Panc1 (cell line): ENCODE results near the gene TBP. TPM values are rescaled to one million over a fixed set of nuclear protein-coding genes. Genes with fewer than 3 reads are reported as not detected.

Experiments
- ATAC-seq: fragments of 200-7000 bp; cut with Tn5 transposase; 2 replicates; pipeline ENCODE4 v1.9.1; 2020; ENCODE audit warnings: mild to moderate bottlenecking, moderate library complexity
- BruUV-seq: library from RNA; stranded (reverse); fragments of 400-500 nt; replicated peaks from 2 replicates; lab custom pipeline; 2021; lab: Mats Ljungman, UMichigan
- CTCF ChIA-PET: fragments of 300-600 bp; sonication (Branson Sonifier 250); formaldehyde crosslinking; loops from one replicate; lab custom pipeline; 2022; ENCODE audit warnings: antibody characterized with exemption; lab: Charles Lee
- POLR2A ChIA-PET: fragments of 300-600 bp; sonication (Branson Sonifier 250); formaldehyde crosslinking; loops from one replicate; lab custom pipeline; 2022; ENCODE audit warnings: antibody characterized with exemption; lab: Charles Lee
- DNase-seq: peaks from one replicate; pipeline ENCODE4 v3.0.0-alpha.2; 2010; ENCODE audit warnings: low read depth, low spot score
- H3K27ac ChIP-seq: 2 replicates; pipeline ENCODE4 v1.5.1; 2011; ENCODE audit warnings: mild to moderate bottlenecking, low read length, inconsistent platforms
- H3K27me3 ChIP-seq: fragments of 200-500 bp; sonication (Bioruptor generic); 2 replicates; pipeline ENCODE4 v1.6.0; 2014; ENCODE audit warnings: low read length, inconsistent platforms; ENCODE audit not compliant: control insufficient read depth, insufficient read depth
- H3K36me3 ChIP-seq: fragments of 200-500 bp; sonication (Bioruptor generic); 2 replicates; pipeline ENCODE4 v1.5.1; 2014; ENCODE audit warnings: inconsistent platforms, mild to moderate bottlenecking, low read length, moderate library complexity; ENCODE audit not compliant: control insufficient read depth, insufficient read depth
- H3K4me1 ChIP-seq: 2 replicates; pipeline ENCODE4 v1.5.1; 2011; ENCODE audit warnings: inconsistent platforms, mild to moderate bottlenecking, low read length, moderate library complexity; ENCODE audit not compliant: control insufficient read depth, insufficient read depth
- H3K4me3 ChIP-seq, 2 experiments: 2 replicates each; pipeline ENCODE4 v1.5.1; 2011 to 2012; ENCODE audit warnings: low read depth in 2 of 2, low read length in 2 of 2, mild to moderate bottlenecking in 2 of 2, inconsistent platforms in 1 of 2, moderate library complexity in 1 of 2
- H3K9me3 ChIP-seq: fragments of 200-500 bp; sonication (Bioruptor generic); 2 replicates; pipeline ENCODE4 v1.5.1; 2014; ENCODE audit warnings: low read depth, mild to moderate bottlenecking, inconsistent platforms, low read length, moderate library complexity; ENCODE audit not compliant: control insufficient read depth, insufficient read depth
- POLR2AphosphoS5 ChIP-seq: IDR thresholded peaks from 2 replicates; pipeline ENCODE4 v1.6.1; 2012; ENCODE audit warnings: mild to moderate bottlenecking, low read depth, low read length, moderate library complexity
- REST ChIP-seq, 2 experiments: IDR thresholded peaks; 2 replicates each; pipeline ENCODE4 v1.6.1; 2011 to 2012; ENCODE audit warnings: low read depth in 2 of 2, control low read depth in 1 of 2, low read length in 1 of 2, mild to moderate bottlenecking in 1 of 2, moderate library complexity in 1 of 2; ENCODE audit not compliant: insufficient read depth in 1 of 2
- SIN3A ChIP-seq: IDR thresholded peaks from 2 replicates; pipeline ENCODE4 v1.6.1; 2012; ENCODE audit warnings: low read depth, mild to moderate bottlenecking, low read length, moderate library complexity, borderline replicate concordance; ENCODE audit not compliant: insufficient read depth
- TCF7L2 ChIP-seq: IDR thresholded peaks from 2 replicates; pipeline ENCODE4 v1.6.1; 2011; ENCODE audit warnings: mild to moderate bottlenecking, low read depth, low read length, inconsistent platforms
- in situ Hi-C: cut with HindIII; loops from 2 replicates; pipeline ENCODE4 v1.10.0; 2016; ENCODE audit warnings: low sequenced_read_pairs, low pct_unique_long_range_greater_than_20kb
- intact Hi-C: fragments of 100-400 bp; cut with micrococcal nuclease; formaldehyde crosslinking; loops from one replicate; pipeline ENCODE4 v1.10.0; 2022; ENCODE audit not compliant: unreplicated experiment
- total RNA-seq: library from RNA; stranded (reverse); gene quantifications from one replicate; pipeline ENCODE4 v1.2.1, GENCODE V29; 2021; ENCODE audit not compliant: unreplicated experiment
- TF ChIP-seq, protein P1 (sequence below): fragments of 450-650 bp; IDR thresholded peaks from 2 replicates; pipeline ENCODE4 v1.5.1; 2017; ENCODE audit warnings: mild to moderate bottlenecking

Gene TBP
- total RNA-seq, 1 experiment from 2014 or later = 26.4 TPM

DNA sequence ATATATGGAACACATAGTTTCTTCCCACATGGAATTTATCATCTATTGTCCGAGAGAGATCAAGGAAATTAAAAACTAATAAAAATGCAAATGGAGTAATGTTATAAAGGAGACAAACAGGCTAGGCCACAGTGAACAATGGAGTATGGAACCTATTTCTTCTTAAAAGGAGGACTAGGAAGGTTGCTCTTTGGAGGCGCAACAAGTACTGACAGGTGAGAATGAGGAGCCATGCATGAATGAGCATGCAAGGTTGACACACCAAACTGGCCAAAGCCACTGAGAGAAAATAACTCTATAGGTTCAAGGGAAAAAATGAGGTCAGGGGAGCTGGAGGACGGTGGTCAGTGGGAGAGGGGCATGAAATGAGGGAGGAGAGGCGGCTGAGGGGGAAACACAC is 41.9 kb upstream of the TBP start:
- no peaks in the 10 kb centered on the region for H3K27me3 ChIP-seq
- DNase-seq = no peak
- no peak for ATAC-seq
- H3K36me3 ChIP-seq = no peaks in the 10 kb centered on the region
- no peak overlapping the region for H3K27ac ChIP-seq
- CTCF ChIA-PET = no interaction called here
- no TSS peak for BruUV-seq
- intact Hi-C loops = no loop called here
- no peaks in the 10 kb centered on the region for H3K4me1 ChIP-seq
- in situ Hi-C loops = no loop called here
- TF ChIP-seq TCF7L2 (no peak), SIN3A (no peak), REST (IDR thresholded peaks at IDR 0.05; ENCODE audit: insufficient read depth in 1 of 2, low read depth in 2 of 2, low read length in 1 of 2) (no peak), POLR2AphosphoS5 (no peak)
- TF ChIP-seq, protein P1, sequence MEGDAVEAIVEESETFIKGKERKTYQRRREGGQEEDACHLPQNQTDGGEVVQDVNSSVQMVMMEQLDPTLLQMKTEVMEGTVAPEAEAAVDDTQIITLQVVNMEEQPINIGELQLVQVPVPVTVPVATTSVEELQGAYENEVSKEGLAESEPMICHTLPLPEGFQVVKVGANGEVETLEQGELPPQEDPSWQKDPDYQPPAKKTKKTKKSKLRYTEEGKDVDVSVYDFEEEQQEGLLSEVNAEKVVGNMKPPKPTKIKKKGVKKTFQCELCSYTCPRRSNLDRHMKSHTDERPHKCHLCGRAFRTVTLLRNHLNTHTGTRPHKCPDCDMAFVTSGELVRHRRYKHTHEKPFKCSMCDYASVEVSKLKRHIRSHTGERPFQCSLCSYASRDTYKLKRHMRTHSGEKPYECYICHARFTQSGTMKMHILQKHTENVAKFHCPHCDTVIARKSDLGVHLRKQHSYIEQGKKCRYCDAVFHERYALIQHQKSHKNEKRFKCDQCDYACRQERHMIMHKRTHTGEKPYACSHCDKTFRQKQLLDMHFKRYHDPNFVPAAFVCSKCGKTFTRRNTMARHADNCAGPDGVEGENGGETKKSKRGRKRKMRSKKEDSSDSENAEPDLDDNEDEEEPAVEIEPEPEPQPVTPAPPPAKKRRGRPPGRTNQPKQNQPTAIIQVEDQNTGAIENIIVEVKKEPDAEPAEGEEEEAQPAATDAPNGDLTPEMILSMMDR = no peak
- POLR2A ChIA-PET = no interaction called here
- H3K4me3 ChIP-seq = no peak overlapping the region
- H3K9me3 ChIP-seq = peaks cover 12% of the 10 kb centered on the region; the same call in 1 of the 2 replicates

DNA sequence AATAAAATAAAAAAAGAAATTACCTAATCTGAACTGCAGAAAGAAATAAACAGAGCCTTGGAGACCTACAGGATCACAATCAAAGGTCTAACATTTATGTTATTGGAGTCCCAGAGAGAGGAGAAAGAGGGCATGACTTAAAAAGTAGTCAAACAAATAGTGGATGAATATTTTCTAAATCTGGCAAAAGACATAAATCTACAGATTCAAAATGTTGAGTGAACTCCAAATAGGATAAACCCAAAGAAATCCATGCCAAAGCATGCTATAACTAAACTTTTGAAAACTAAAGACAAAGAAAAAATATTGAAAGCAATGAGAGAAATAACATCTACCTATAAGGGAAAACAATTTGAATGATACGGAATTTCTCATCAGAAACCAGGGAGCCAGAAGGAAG is 39.3 kb upstream of the TBP start:
- intact Hi-C loops (no loop called here), in situ Hi-C loops (no loop called here)
- Histone ChIP-seq H3K4me3 (no peak overlapping the region), H3K36me3 (no peaks in the 10 kb centered on the region), H3K4me1 (no peaks in the 10 kb centered on the region), H3K9me3 (peaks cover 14% of the 10 kb centered on the region; the same call in 1 of the 2 replicates), H3K27me3 (no peaks in the 10 kb centered on the region), H3K27ac (no peak overlapping the region)
- ChIA-PET CTCF (no interaction called here), POLR2A (no interaction called here)
- DNase-seq = no peak
- ATAC-seq = no peak
- BruUV-seq = no TSS peak
- TF ChIP-seq TCF7L2 (no peak), SIN3A (no peak), REST (IDR thresholded peaks at IDR 0.05; ENCODE audit: insufficient read depth in 1 of 2, low read depth in 2 of 2, low read length in 1 of 2) (no peak), POLR2AphosphoS5 (no peak)
- TF ChIP-seq, protein P1 = no peak
